SJSA1 (cell line): ENCODE results near the gene PDX1. TPM values are rescaled to one million over a fixed set of nuclear protein-coding genes. Genes with fewer than 3 reads are reported as not detected.

ENCODE experiments used
- DNase-seq, 2 experiments: peaks; one replicate each; pipeline ENCODE4 v3.0.0-alpha.2; 2015 to 2020; ENCODE audit warnings: low spot score in 2 of 2, low read depth in 1 of 2
- H3K27ac ChIP-seq: fragments of 250-450 bp; sonication (Bioruptor Pico); 2 replicates; pipeline ENCODE4 v1.5.1; 2020; ENCODE audit warnings: mild to moderate bottlenecking, moderate library complexity
- H3K27me3 ChIP-seq: fragments of 250-450 bp; sonication (Bioruptor Pico); replicated peaks from 2 replicates; pipeline ENCODE4 v1.5.1; 2020; ENCODE audit warnings: mild to moderate bottlenecking, moderate library complexity
- H3K36me3 ChIP-seq: fragments of 250-450 bp; sonication (Bioruptor Pico); 2 replicates; pipeline ENCODE4 v1.5.1; 2020; ENCODE audit warnings: mild to moderate bottlenecking
- H3K4me1 ChIP-seq: fragments of 250-450 bp; sonication (Bioruptor Pico); replicated peaks from 2 replicates; pipeline ENCODE4 v1.6.1; 2021; ENCODE audit warnings: mild to moderate bottlenecking
- H3K4me3 ChIP-seq: fragments of 250-450 bp; sonication (Bioruptor Pico); 2 replicates; pipeline ENCODE4 v1.5.1; 2020; ENCODE audit warnings: mild to moderate bottlenecking
- H3K9me3 ChIP-seq: fragments of 250-450 bp; sonication (Bioruptor Pico); replicated peaks from 2 replicates; pipeline ENCODE4 v1.5.1; 2020; ENCODE audit warnings: mild to moderate bottlenecking
- total RNA-seq: library from RNA; depleted of rRNA; stranded (reverse); fragments of >200 nt; shearing (Covaris generic); gene quantifications from 2 replicates; pipeline ENCODE4 v1.2.3, GENCODE V29; 2014; rRNA removed

PDX1 gene
- total RNA-seq: not detected in 2 replicates

DNA sequence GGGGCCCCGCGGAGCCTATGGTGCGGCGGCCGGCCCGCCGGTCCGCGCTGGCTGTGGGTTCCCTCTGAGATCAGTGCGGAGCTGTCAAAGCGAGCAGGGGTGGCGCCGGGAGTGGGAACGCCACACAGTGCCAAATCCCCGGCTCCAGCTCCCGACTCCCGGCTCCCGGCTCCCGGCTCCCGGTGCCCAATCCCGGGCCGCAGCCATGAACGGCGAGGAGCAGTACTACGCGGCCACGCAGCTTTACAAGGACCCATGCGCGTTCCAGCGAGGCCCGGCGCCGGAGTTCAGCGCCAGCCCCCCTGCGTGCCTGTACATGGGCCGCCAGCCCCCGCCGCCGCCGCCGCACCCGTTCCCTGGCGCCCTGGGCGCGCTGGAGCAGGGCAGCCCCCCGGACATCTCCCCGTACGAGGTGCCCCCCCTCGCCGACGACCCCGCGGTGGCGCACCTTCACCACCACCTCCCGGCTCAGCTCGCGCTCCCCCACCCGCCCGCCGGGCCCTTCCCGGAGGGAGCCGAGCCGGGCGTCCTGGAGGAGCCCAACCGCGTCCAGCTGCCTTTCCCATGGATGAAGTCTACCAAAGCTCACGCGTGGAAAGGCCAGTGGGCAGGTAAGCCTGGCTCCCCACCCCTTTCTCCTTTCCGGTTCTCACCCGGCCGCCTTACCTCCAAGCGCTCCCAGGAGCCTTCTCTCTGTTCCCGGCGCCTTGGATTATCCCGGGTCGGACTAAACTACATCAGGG lies at the start of gene PDX1:
TSS of gene PDX1 (plus strand) at position 67 of the 743 bp plus-strand sequence. CDS start at position 206, 139 bp downstream.
- Histone ChIP-seq H3K27ac (no peak within 1 kb of the TSS), H3K9me3 (no peaks in the 10 kb centered on the region), H3K4me3 (no peak within 1 kb of the TSS), H3K27me3 (peaks cover 80% of the 10 kb centered on the region), H3K4me1 (peaks cover 13% of the 10 kb centered on the region), H3K36me3 (no peaks in the 10 kb centered on the region)
- no peak for DNase-seq

DNA sequence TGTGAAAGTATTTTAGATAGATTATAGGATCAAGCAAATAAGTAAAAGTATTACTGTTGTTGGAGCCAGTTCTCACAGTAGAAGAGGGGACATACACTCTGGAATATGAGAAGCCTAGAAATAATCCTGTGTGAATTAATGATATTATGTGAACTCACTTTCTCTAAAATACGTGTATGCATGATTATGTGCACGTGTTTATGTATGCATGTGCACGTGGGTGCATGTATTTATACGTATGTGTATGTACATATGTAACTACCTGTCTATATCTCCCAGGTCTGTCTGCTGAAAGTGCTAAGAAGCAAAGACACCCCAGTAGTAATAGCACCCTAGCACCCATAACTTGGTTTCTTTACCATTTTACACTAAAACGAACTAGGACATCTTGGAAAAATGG lies 41.5 kb upstream of the PDX1 start:
- no peaks in the 10 kb centered on the region for H3K9me3 ChIP-seq
- H3K27me3 ChIP-seq: no peaks in the 10 kb centered on the region
- no peaks in the 10 kb centered on the region for H3K36me3 ChIP-seq

DNA sequence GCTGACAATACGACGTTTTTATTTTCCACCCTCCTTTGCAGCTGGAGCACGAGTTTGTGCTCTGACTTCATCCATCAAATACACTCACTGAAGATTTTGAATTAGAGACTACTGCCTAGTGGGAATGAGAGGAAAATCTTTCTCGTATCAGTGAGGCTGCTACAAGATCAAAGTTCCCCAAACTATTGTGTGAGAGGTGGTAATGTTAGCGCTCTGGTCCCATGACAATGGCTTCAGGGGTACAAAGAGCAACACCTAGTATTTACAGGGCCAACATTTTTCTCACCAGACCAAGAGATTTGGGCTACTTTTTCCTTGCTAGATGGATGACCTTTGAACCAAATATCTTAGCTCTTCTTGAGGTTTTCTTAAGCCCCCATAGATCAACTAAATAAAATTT lies 30.3 kb upstream of the PDX1 start:
- Histone ChIP-seq H3K9me3 (no peaks in the 10 kb centered on the region), H3K27ac (no peak overlapping the region), H3K36me3 (no peaks in the 10 kb centered on the region), H3K4me3 (no peak overlapping the region), H3K4me1 (no peaks in the 10 kb centered on the region), H3K27me3 (no peaks in the 10 kb centered on the region)
- no peak for DNase-seq

More for the DNA sequence above, 41.5 kb upstream of the PDX1 start:
- H3K27ac ChIP-seq: no peak overlapping the region
- H3K4me3 ChIP-seq: no peak overlapping the region
- no peak for DNase-seq
- no peaks in the 10 kb centered on the region for H3K4me1 ChIP-seq

DNA sequence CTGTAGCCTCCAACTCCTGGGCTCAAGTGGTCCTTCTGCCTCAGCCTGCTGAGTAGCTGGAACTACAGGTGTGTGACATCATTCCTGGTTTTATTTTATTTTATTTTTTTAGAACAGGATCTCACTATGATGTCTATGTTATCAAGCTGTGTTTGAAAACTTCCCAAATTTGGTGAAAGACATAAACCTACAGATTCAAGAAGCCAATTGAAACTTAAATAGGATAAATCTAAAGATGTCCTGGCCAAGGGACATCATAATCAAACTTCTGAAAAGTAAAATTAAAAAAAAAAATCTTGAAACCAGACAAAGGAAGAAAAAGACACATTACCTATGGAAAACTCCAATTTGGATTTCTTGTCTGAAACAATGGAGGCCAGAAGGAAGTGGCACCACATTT lies 23.1 kb upstream of the PDX1 start:
- H3K27ac ChIP-seq: no peak overlapping the region
- no peaks in the 10 kb centered on the region for H3K9me3 ChIP-seq
- no peak overlapping the region for H3K4me3 ChIP-seq
- no peaks in the 10 kb centered on the region for H3K36me3 ChIP-seq
- DNase-seq: no peak
- no peaks in the 10 kb centered on the region for H3K4me1 ChIP-seq
- H3K27me3 ChIP-seq: no peaks in the 10 kb centered on the region

DNA sequence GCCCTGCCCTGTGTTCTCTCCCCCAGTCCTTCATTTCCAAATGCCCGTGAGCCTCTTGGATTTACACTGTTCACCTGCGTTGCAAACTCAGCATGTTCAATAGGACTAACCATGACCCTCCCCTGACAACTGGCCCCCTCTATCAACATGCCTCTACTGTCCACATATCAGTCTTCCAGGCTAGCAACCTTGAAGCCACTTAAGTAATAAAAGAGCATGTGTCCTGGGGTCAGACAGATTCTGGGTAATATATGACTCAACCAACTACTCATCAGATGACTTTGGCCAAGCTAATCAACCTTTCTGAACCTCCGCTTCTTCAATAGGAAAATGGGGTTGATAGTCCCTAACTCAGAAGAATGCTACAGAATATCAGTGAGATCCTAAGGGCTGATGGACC lies 15.1 kb upstream of the PDX1 start:
- DNase-seq: no peak
- Histone ChIP-seq H3K4me3 (no peak overlapping the region), H3K9me3 (no peaks in the 10 kb centered on the region), H3K4me1 (no peaks in the 10 kb centered on the region), H3K27me3 (peaks cover 15% of the 10 kb centered on the region), H3K36me3 (no peaks in the 10 kb centered on the region), H3K27ac (no peak overlapping the region)

DNA sequence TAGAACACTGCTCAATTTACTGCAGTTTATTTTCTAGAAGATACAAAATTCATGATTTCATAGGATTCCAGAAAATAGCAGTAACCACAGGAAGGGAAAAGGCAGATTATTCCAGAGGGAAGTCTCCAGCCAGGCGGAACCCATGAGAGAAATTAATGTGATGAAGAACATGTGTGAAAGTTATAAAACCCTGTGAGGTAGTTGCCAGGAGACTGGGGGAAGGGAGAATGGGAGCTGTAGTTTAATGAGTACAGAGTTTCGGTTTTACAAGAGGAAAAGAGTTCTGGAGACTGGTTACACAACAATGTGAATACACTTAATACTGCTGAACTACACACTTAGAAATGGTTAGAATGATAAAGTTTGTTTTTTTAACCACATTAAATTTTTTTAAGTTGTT lies 14.2 kb upstream of the PDX1 start:
- no peaks in the 10 kb centered on the region for H3K9me3 ChIP-seq
- no peak for DNase-seq
- H3K4me3 ChIP-seq: no peak overlapping the region
- no peak overlapping the region for H3K27ac ChIP-seq
- peaks cover 15% of the 10 kb centered on the region for H3K27me3 ChIP-seq
- H3K4me1 ChIP-seq: no peaks in the 10 kb centered on the region
- no peaks in the 10 kb centered on the region for H3K36me3 ChIP-seq

DNA sequence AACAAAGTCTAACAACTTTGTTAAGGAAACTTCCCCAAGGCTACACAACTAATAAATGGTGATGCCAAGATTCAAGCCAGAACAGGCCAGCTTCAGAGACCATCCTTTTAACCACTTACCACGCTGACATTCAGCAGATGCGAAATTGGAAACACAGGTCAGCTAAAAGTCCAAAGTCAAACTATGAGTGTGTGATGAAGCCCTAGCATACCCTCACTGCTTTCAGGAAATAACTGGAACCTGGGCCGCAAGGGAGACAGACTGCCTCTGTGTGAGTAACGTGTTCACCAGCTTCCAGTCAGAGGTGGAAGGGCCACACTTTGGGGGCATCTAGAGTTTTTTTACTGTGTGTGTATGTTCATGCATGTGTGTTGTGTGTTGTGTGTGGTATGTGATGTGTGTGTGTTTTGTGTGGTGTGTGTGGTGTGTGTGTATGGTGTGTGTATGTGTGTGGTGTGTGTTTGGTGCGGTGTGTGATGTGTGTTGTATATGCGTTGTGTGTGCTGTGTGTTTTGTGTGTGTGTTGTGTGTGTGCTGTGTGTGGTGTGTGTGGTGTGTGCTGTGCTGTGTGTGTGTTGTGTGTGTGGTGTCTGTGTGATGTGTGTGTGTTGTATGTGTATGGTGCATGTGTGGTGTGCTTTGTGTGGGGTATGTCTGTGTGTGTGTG lies 12.5 kb upstream of the PDX1 start:
- no peak overlapping the region for H3K27ac ChIP-seq
- H3K9me3 ChIP-seq: no peaks in the 10 kb centered on the region
- no peak for DNase-seq
- H3K4me1 ChIP-seq: no peaks in the 10 kb centered on the region
- no peaks in the 10 kb centered on the region for H3K36me3 ChIP-seq
- no peak overlapping the region for H3K4me3 ChIP-seq
- H3K27me3 ChIP-seq: peaks cover 15% of the 10 kb centered on the region

DNA sequence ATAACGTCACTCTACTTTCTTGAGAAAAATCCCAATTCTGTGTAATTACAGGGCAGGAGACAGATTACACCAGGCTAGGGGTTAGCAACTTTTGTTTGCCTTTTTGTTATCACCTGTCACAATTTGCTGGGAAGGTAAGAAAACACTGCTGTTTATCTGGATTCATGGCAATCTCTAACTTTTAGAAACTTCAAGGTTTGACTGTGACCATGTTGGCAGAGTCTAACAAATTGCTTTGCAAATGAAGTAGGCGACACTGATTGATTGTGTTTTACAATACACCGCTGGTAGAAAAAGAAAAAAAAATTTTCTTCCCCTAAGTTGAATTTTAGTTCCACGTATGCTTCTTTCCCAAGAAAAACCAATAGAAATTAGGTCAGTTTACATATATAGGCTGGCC lies 10.4 kb upstream of the PDX1 start:
- Histone ChIP-seq H3K4me1 (no peaks in the 10 kb centered on the region), H3K9me3 (no peaks in the 10 kb centered on the region), H3K27ac (no peak overlapping the region), H3K27me3 (peaks cover 17% of the 10 kb centered on the region), H3K36me3 (no peaks in the 10 kb centered on the region), H3K4me3 (no peak overlapping the region)
- DNase-seq: no peak

DNA sequence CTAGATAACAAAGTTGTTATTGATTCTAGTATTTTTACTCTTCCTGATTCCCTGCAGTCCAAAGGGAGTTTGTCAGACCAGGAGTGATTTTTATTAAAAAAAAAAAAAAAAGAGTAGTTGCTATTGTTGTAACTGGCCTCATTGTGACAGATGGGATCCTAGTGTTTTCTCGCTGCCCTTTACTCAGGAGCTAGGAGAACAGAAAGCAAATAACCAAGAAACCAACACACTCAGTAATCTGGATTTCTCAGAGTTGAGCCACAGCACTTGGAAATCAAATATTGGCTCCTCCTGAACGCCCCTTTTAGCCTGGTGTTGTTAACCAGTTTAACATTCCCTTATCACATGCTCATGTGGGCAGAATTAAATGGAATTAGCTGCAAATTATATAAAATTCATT lies 8.3 kb upstream of the PDX1 start:
- Histone ChIP-seq H3K27me3 (peaks cover 13% of the 10 kb centered on the region), H3K27ac (no peak overlapping the region), H3K9me3 (no peaks in the 10 kb centered on the region), H3K4me3 (no peak overlapping the region), H3K4me1 (no peaks in the 10 kb centered on the region), H3K36me3 (no peaks in the 10 kb centered on the region)
- DNase-seq: no peak

DNA sequence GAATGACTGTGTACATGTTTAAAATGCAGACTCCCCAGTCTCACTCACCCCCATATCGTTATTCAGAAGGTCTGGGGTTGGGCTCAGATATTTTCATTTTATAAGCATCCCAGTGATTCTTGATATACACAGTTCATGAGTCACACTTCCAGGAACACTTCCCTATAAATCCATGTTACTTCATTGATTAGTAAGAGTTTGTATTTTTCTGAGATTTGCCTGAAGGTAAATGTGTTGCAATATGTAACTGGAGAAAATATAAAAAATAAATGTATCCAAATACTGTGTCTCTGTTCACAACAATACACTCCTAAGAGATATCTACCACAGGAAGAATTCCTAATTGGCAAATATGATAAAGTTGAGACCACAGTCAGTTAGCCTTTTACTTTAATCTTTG lies 6.6 kb upstream of the PDX1 start:
- no peak for DNase-seq
- H3K27me3 ChIP-seq: peaks cover 20% of the 10 kb centered on the region

DNA sequence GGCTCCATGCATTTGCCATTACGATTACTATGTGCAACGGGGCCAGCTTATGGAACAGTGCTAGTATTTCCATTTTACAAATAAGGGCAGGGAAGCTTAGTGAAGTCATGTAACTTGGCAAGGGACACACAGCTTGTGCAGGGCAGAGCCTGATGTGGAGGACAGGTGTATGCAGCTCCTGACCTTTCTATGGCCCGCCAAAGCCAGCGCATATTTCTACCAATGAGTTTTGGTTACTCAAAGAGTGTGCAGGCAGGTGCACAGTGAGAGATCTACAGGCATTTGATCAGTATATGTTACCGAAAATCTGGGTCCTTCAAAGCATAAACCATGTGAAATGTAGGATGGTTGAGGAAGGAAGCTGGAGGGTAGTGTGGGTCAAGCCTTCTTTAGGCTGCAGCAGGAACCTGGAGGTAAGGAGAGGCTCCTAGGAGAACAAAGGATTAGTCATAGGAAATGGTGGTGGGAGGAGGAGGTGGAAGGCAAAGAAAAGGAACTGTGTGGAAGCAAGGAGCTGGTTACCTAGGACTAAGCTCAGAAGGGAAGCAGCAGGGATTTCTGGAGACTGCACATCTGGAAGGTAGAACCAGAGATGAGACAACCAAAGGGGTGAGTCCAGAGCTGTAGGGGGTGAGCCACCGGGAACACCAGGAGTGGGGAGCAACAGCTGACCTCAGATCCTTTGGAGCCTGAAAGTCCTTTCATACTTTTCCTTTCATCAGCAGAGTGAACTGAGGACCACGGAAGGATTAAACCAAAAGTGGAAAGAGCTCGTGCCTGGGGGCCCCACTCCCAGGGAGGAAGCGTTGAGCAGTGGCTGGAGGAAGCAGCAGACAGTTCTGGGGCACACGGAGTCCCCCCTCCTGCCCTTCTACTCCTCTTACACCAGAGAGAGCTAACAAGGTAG lies 4.2 kb upstream of the PDX1 start:
- H3K9me3 ChIP-seq: no peaks in the 10 kb centered on the region
- no peak overlapping the region for H3K4me3 ChIP-seq
- no peaks in the 10 kb centered on the region for H3K36me3 ChIP-seq
- no peak overlapping the region for H3K27ac ChIP-seq
- DNase-seq: no peak
- peaks cover 4% of the 10 kb centered on the region for H3K4me1 ChIP-seq
- H3K27me3 ChIP-seq: peaks cover 39% of the 10 kb centered on the region

More for the DNA sequence above, 6.6 kb upstream of the PDX1 start:
- Histone ChIP-seq H3K27ac (no peak overlapping the region), H3K4me3 (no peak overlapping the region), H3K4me1 (no peaks in the 10 kb centered on the region), H3K9me3 (no peaks in the 10 kb centered on the region), H3K36me3 (no peaks in the 10 kb centered on the region)

DNA sequence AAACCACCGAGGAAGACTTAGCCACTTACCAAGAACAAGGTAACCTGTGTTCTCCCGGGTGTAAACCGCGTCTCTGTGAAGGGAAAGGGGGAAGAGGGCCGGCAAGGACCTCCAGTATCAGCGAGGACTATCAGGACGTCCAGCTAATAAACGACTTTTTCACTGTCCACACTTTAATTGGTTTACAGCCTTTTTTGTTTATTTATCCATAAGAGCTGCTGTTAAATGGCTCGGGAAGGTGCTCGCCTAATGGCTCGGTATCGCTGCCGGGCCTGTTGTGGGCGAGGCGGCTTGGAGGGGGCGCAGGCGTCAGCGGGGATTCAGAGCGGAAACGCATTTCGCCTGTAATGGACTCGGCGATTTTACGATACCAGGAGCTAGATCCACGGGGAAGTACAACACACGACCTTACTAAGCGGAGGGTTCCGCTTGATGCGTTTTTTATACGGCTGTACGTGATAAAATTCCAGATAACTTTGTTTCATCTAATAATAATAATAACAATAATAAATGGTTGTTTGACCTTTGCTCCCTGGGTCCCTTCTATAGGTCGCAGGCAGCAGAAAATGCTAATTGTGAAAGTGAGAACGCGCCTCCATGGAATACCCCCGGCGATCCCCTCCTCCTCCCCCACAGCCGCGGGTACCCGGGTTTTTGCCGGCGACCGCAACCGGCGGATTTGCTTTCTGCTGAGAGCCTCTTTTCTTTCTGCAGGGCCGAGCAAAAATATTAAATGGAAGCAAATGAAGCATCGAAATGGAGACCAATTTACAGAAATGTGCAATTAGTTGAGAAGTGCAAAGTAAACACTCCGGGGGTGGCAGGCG lies 2.5 kb upstream of the PDX1 start:
- H3K4me1 ChIP-seq: peaks cover 13% of the 10 kb centered on the region
- H3K4me3 ChIP-seq: no peak overlapping the region
- peaks cover 57% of the 10 kb centered on the region for H3K27me3 ChIP-seq
- no peak for DNase-seq
- H3K36me3 ChIP-seq: no peaks in the 10 kb centered on the region
- H3K27ac ChIP-seq: no peak overlapping the region
- no peaks in the 10 kb centered on the region for H3K9me3 ChIP-seq
